Measurements from ENCODE around the gene ANKS3. TPM values are rescaled to one million over a fixed set of nuclear protein-coding genes. Genes with fewer than 3 reads are reported as not detected.
"Not testable (repeated sequence)": the region's sequence is repeated elsewhere in the genome, so short reads cannot be mapped to it uniquely, and the experiment has no call there.

Gene ANKS3
- total and polyA plus RNA-seq, 2 donors from 2014 or later: 20.7 to 27.6 TPM

- H3K27me3 ChIP-seq (ENCODE audit: control insufficient read depth, insufficient read depth, low read length); H3K4me3 ChIP-seq (ENCODE audit: low read length in 3 of 3); H3K9me3 ChIP-seq (ENCODE audit: control insufficient read depth in 2 of 3, insufficient read depth in 1 of 3, low read length in 3 of 3); H3K9ac ChIP-seq (ENCODE audit: low read length in 3 of 3); FAIRE-seq; H3K27ac ChIP-seq (ENCODE audit: low read depth in 2 of 2, low read length in 2 of 2); intact Hi-C loops (cut with DNase I); H3K36me3 ChIP-seq (ENCODE audit: control insufficient read depth in 2 of 3, insufficient read depth in 3 of 3, low read length in 3 of 3): not testable (repeated sequence)
- peak in 1 of 5 donors; percentile 47 for DNase-seq
- TF ChIP-seq, protein P1, sequence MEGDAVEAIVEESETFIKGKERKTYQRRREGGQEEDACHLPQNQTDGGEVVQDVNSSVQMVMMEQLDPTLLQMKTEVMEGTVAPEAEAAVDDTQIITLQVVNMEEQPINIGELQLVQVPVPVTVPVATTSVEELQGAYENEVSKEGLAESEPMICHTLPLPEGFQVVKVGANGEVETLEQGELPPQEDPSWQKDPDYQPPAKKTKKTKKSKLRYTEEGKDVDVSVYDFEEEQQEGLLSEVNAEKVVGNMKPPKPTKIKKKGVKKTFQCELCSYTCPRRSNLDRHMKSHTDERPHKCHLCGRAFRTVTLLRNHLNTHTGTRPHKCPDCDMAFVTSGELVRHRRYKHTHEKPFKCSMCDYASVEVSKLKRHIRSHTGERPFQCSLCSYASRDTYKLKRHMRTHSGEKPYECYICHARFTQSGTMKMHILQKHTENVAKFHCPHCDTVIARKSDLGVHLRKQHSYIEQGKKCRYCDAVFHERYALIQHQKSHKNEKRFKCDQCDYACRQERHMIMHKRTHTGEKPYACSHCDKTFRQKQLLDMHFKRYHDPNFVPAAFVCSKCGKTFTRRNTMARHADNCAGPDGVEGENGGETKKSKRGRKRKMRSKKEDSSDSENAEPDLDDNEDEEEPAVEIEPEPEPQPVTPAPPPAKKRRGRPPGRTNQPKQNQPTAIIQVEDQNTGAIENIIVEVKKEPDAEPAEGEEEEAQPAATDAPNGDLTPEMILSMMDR (IDR thresholded peaks at IDR 0.05; ENCODE audit: borderline replicate concordance, extremely low read depth, insufficient read depth): peak; percentile 36
- peaks cover 0 to 25% (median 13%) of the 10 kb centered on the region in 3 donors for H3K4me1 ChIP-seq (ENCODE audit: control insufficient read depth in 2 of 3, insufficient read depth in 2 of 3, low read depth in 1 of 3, low read length in 3 of 3)
Observed at GRCh38 chr16:4650443-4651074, 83.5 kb downstream of the ANKS3 start.

GRCh38 chr16:4649744-4650442, 84.2 kb downstream of the ANKS3 start:
- Histone ChIP-seq H3K9ac (ENCODE audit: low read length in 3 of 3) (no peak overlapping the region), H3K4me3 (ENCODE audit: low read length in 3 of 3) (no peak overlapping the region), H3K27ac (ENCODE audit: low read depth in 2 of 2, low read length in 2 of 2) (no peak overlapping the region), H3K36me3 (ENCODE audit: control insufficient read depth in 2 of 3, insufficient read depth in 3 of 3, low read length in 3 of 3) (peaks cover 0 to 6% (median 3%) of the 10 kb centered on the region in 3 donors), H3K27me3 (ENCODE audit: control insufficient read depth, insufficient read depth, low read length) (no peaks in the 10 kb centered on the region), H3K9me3 (ENCODE audit: control insufficient read depth in 2 of 3, insufficient read depth in 1 of 3, low read length in 3 of 3) (no peaks in the 10 kb centered on the region), H3K4me1 (ENCODE audit: control insufficient read depth in 2 of 3, insufficient read depth in 2 of 3, low read depth in 1 of 3, low read length in 3 of 3) (peaks cover 0 to 19% (median 13%) of the 10 kb centered on the region in 3 donors)
- TF ChIP-seq, protein P1 (IDR thresholded peaks at IDR 0.05; ENCODE audit: borderline replicate concordance, extremely low read depth, insufficient read depth): no peak
- FAIRE-seq (no peak), DNase-seq (no peak)
- intact Hi-C loops (cut with DNase I): no loop called here

- Histone ChIP-seq H3K27me3 (ENCODE audit: control insufficient read depth, insufficient read depth, low read length) (no peaks in the 10 kb centered on the region), H3K9me3 (ENCODE audit: control insufficient read depth in 2 of 3, insufficient read depth in 1 of 3, low read length in 3 of 3) (no peaks in the 10 kb centered on the region), H3K4me3 (ENCODE audit: low read length in 3 of 3) (no peak overlapping the region), H3K9ac (ENCODE audit: low read length in 3 of 3) (no peak overlapping the region), H3K4me1 (ENCODE audit: control insufficient read depth in 2 of 3, insufficient read depth in 2 of 3, low read depth in 1 of 3, low read length in 3 of 3) (peaks cover 0 to 14% (median 8%) of the 10 kb centered on the region in 3 donors), H3K36me3 (ENCODE audit: control insufficient read depth in 2 of 3, insufficient read depth in 3 of 3, low read length in 3 of 3) (peaks cover 0 to 6% (median 3%) of the 10 kb centered on the region in 3 donors), H3K27ac (ENCODE audit: low read depth in 2 of 2, low read length in 2 of 2) (no peak overlapping the region)
- intact Hi-C loops (cut with DNase I): no loop called here
- TF ChIP-seq, protein P1 (IDR thresholded peaks at IDR 0.05; ENCODE audit: borderline replicate concordance, extremely low read depth, insufficient read depth): no peak
- FAIRE-seq (no peak), DNase-seq (no peak)
Observed at GRCh38 chr16:4648917-4649316, 85.2 kb downstream of the ANKS3 start.
